HepG2 (cell line): ENCODE results near the gene PDZD7. TPM values are rescaled to one million over a fixed set of nuclear protein-coding genes. Genes with fewer than 3 reads are reported as not detected.

Source experiments
- ATAC-seq: fragments of 200-7000 bp; cut with Tn5 transposase; 3 replicates; pipeline ENCODE4 v1.9.1; 2020; ENCODE audit warnings: mild to moderate bottlenecking, moderate library complexity
- BruUV-seq: library from RNA; stranded (reverse); fragments of 400-500 nt; replicated peaks from 2 replicates; lab custom pipeline; 2021; lab: Mats Ljungman, UMichigan
- CTCF ChIA-PET: fragments of 300-600 bp; formaldehyde crosslinking; extraction: SDS; loops from one replicate; lab custom pipeline; 2021; ENCODE audit warnings: low total read pairs, inconsistent platforms, low intra/inter-chr PET ratio; lab: Yijun Ruan, JAX
- POLR2A ChIA-PET: fragments of 350-600 bp; sonication (Branson Sonifier 250); formaldehyde crosslinking; loops from one replicate; lab custom pipeline; 2020; ENCODE audit warnings: antibody characterized with exemption, inconsistent platforms; lab: Yijun Ruan, JAX
- DNase-seq: peaks from one replicate; pipeline ENCODE4 v3.0.0-alpha.2; 2015; ENCODE audit warnings: low spot score
- FAIRE-seq: peaks from 3 replicates; lab custom pipeline; 2011; peaks lifted over from hg19 to GRCh38; lab: Jason Lieb, UNC
- H2AFZ ChIP-seq: one replicate; pipeline ENCODE4 v1.6.1; 2011; ENCODE audit warnings: low read length, inconsistent platforms
- H3K27ac ChIP-seq: fragments of 300-600 bp; 3 replicates; pipeline ENCODE4 v1.8.0; 2011; ENCODE audit warnings: mixed run types, mild to moderate bottlenecking, mixed read lengths, low read length, inconsistent platforms; ENCODE audit not compliant: insufficient read depth; ENCODE audit errors: extremely low read length
- H3K27me3 ChIP-seq, 2 experiments: fragments of 200-600 bp in 1 of 2; 2 replicates in 1 of 2; 3 replicates in 1 of 2; pipeline versions ENCODE4 v1.6.0 to v1.8.0; 2011; ENCODE audit warnings: low read length in 2 of 2, mild to moderate bottlenecking in 2 of 2, moderate library complexity in 2 of 2, inconsistent platforms in 1 of 2; ENCODE audit not compliant: insufficient read depth in 2 of 2, control insufficient read depth in 1 of 2
- H3K36me3 ChIP-seq, 2 experiments: fragments of 200-600 bp in 1 of 2; replicated peaks in 1 of 2; 2 replicates in 1 of 2; 3 replicates in 1 of 2; pipeline versions ENCODE4 v1.5.1 to v1.8.0; 2011; ENCODE audit warnings: low read length in 2 of 2, inconsistent platforms in 1 of 2; ENCODE audit not compliant: insufficient read depth in 2 of 2, control insufficient read depth in 1 of 2
- H3K4me1 ChIP-seq: 2 replicates; pipeline ENCODE4 v1.5.1; 2012; ENCODE audit warnings: low read length, inconsistent platforms; ENCODE audit not compliant: insufficient read depth
- H3K4me2 ChIP-seq: 2 replicates; pipeline ENCODE4 v1.6.0; 2011; ENCODE audit warnings: low read depth, low read length, inconsistent platforms
- H3K4me3 ChIP-seq, 3 experiments: fragments of 200-600 bp in 1 of 3; sonication (generic), shearing (Covaris generic) in 1 of 3; replicated peaks in 1 of 3; 2 replicates each; pipeline ENCODE4 v1.5.1; 2011 to 2016; ENCODE audit warnings: low read length in 3 of 3, inconsistent platforms in 2 of 3, low read depth in 2 of 3, mild to moderate bottlenecking in 2 of 3, control low read depth in 1 of 3, mixed read lengths in 1 of 3; ENCODE audit not compliant: insufficient read depth in 1 of 3
- H3K79me2 ChIP-seq: one replicate; pipeline ENCODE4 v1.6.1; 2011; ENCODE audit warnings: low read length, inconsistent platforms; ENCODE audit not compliant: insufficient read depth
- H3K9ac ChIP-seq: 2 replicates; pipeline ENCODE4 v1.6.0; 2011; ENCODE audit warnings: mild to moderate bottlenecking, low read depth, low read length, inconsistent platforms; ENCODE audit not compliant: insufficient read depth
- H3K9me3 ChIP-seq: 2 replicates; pipeline ENCODE4 v1.5.1; 2012; ENCODE audit warnings: mild to moderate bottlenecking, low read length
- H4K20me1 ChIP-seq: 2 replicates; pipeline ENCODE4 v1.6.0; 2011; ENCODE audit warnings: inconsistent platforms, mild to moderate bottlenecking, low read length, moderate library complexity; ENCODE audit not compliant: insufficient read depth
- AFF4 ChIP-seq: sonication (generic); formaldehyde crosslinking; IDR thresholded peaks from 2 replicates; pipeline ENCODE4 v1.4.0; 2020; ENCODE audit warnings: missing genetic modification reagents
- MXD4 ChIP-seq: IDR thresholded peaks from 2 replicates; pipeline ENCODE4 v1.6.1; 2016; ENCODE audit warnings: mild to moderate bottlenecking, missing biosample characterization, missing genetic modification reagents
- SNAPC2 ChIP-seq: sonication (generic); formaldehyde crosslinking; IDR thresholded peaks from 2 replicates; pipeline ENCODE4 v1.8.1; 2022; ENCODE audit warnings: mild to moderate bottlenecking, missing genetic modification reagents
- ZFP82 ChIP-seq: sonication (generic); formaldehyde crosslinking; IDR thresholded peaks from 2 replicates; pipeline ENCODE4 v1.5.1; 2020; ENCODE audit warnings: mild to moderate bottlenecking, missing genetic modification reagents, borderline replicate concordance
- ZKSCAN1 ChIP-seq: fragments of 150-350 bp; IDR thresholded peaks from 2 replicates; pipeline ENCODE4 v1.6.1; 2014; ENCODE audit warnings: low read length
- ZNF432 ChIP-seq: sonication (generic); formaldehyde crosslinking; IDR thresholded peaks from 2 replicates; pipeline ENCODE4 v1.5.0; 2020; ENCODE audit warnings: missing genetic modification reagents, mild to moderate bottlenecking, borderline replicate concordance
- ZNF687 ChIP-seq: sonication (generic); formaldehyde crosslinking; IDR thresholded peaks from 2 replicates; pipeline ENCODE4 v1.5.1; 2020; ENCODE audit warnings: mild to moderate bottlenecking, missing genetic modification reagents, moderate library complexity
- WGBS: methylation state at CpG from one replicate; pipeline ENCODE4 v1.1.6; 2017; ENCODE audit warnings: low lambda C conversion rate; 5-methylcytosine and 5-hydroxymethylcytosine counted together
- in situ Hi-C: cut with HindIII; loops from 2 replicates; pipeline ENCODE4 v1.10.0; 2017; ENCODE audit warnings: low pct_unique_long_range_greater_than_20kb; ENCODE audit not compliant: extremely low pct_ligation_motif_present
- intact Hi-C: fragments of 100-400 bp; cut with micrococcal nuclease; formaldehyde crosslinking; loops from one replicate; pipeline ENCODE4 v1.10.0; 2022; ENCODE audit not compliant: unreplicated experiment
- polyA plus RNA-seq, 8 experiments: library from polyadenylated mRNA; depleted of rRNA in 3 of 8; stranded (reverse) in 7 of 8; unstranded in 1 of 8; fragments of >200 nt; fragmentation: Illumina TruSeq in 4 of 8; extraction: Trizol in 4 of 8; gene quantifications; 2 replicates each; pipeline versions ENCODE4 v1.2.1 to v1.2.3, GENCODE V29; 2011 to 2016; ENCODE audit warnings: low read depth in 4 of 8, missing spikeins in 1 of 8, mixed read lengths in 1 of 8; ENCODE audit not compliant: insufficient read depth in 1 of 8
- total RNA-seq, 5 experiments: library from RNA; depleted of rRNA; stranded (reverse); fragments of >200 nt; fragmentation: Illumina TruSeq; extraction: Trizol; gene quantifications; 2 replicates each; pipeline ENCODE4 v1.2.3, GENCODE V29; 2016; ENCODE audit warnings: low read depth in 1 of 5

Gene PDZD7
- total and polyA plus RNA-seq, 2 of the 13 experiments (the other 11 are each of a cell fraction or from before 2014, with no cell fraction given), result 0.58 to 0.73 TPM

- no peak for TF ChIP-seq ZFP82
- no TSS peak for BruUV-seq
- FAIRE-seq (no peak), DNase-seq (no peak), ATAC-seq (no peak)
- intact Hi-C loops, result no loop called here
- ChIA-PET CTCF (no interaction called here), POLR2A (interaction anchor here (0.8 to 2.8 kb wide), 5 partner anchors 14 to 95 kb away, joined by 3 to 20 read pairs (median 4); partner anchors contain the start of gene KAZALD1)
- no peaks in the 10 kb centered on the region for H4K20me1 ChIP-seq
- H3K9ac ChIP-seq, result no peak overlapping the region
- in situ Hi-C loops, result no loop called here
- H3K4me3 ChIP-seq, result peak overlapping the region in 2 of 3 experiments; percentile 43 to 61; a peak in 3 of 6 replicates
- H3K36me3 ChIP-seq, result no peaks in the 10 kb centered on the region
- 54% methylated on average over 16 of the region's 16 CpGs for WGBS
- H3K9me3 ChIP-seq, result no peaks in the 10 kb centered on the region
- no peaks in the 10 kb centered on the region for H3K79me2 ChIP-seq
- H3K4me1 ChIP-seq, result peaks cover 50% of the 10 kb centered on the region
- H3K27ac ChIP-seq, result no peak overlapping the region
- peak overlapping the region; percentile 94 for H3K4me2 ChIP-seq
- H2AFZ ChIP-seq, result no peak overlapping the region
- H3K27me3 ChIP-seq, result no peaks in the 10 kb centered on the region; a peak in 1 of 5 replicates
These were observed 16.3 kb upstream of the PDZD7 start for GRCh38 chr10:101047268-101047667.

- no peaks in the 10 kb centered on the region for H4K20me1 ChIP-seq
- no peaks in the 10 kb centered on the region for H3K9me3 ChIP-seq
- no peak for DNase-seq
- H3K27me3 ChIP-seq, result no peaks in the 10 kb centered on the region; a peak in 1 of 5 replicates
- H3K36me3 ChIP-seq, result no peaks in the 10 kb centered on the region
- intact Hi-C loops (no loop called here), in situ Hi-C loops (no loop called here)
- peak overlapping the region; percentile 94 for H3K4me2 ChIP-seq
- H3K4me3 ChIP-seq, result peak overlapping the region; percentile 39 to 61 (median 43)
- peak; percentile 32 for ATAC-seq
- H3K4me1 ChIP-seq, result peaks cover 57% of the 10 kb centered on the region
- no peaks in the 10 kb centered on the region for H3K79me2 ChIP-seq
- FAIRE-seq, result no peak
- ChIA-PET POLR2A (interaction anchor here (0.8 to 2.8 kb wide), 5 partner anchors 15 to 95 kb away, joined by 3 to 20 read pairs (median 4); partner anchors contain the start of gene KAZALD1), CTCF (no interaction called here)
- peak overlapping the region; percentile 79 for H2AFZ ChIP-seq
- BruUV-seq, result no TSS peak
- no peak overlapping the region for H3K27ac ChIP-seq
- 7% methylated on average over 19 of the region's 25 CpGs for WGBS
- peak overlapping the region; percentile 12 for H3K9ac ChIP-seq
- TF ChIP-seq SNAPC2 (CRISPR knock-in tag) (no peak), ZNF432 (CRISPR knock-in tag) (no peak), ZNF687 (CRISPR knock-in tag) (peak; percentile 50), ZKSCAN1 (no peak), MXD4 (CRISPR knock-in tag) (no peak), AFF4 (no peak)
These were observed 15.7 kb upstream of the PDZD7 start for GRCh38 chr10:101046332-101047238.
